ENCODE results near the gene GIMAP2. TPM values are rescaled to one million over a fixed set of nuclear protein-coding genes. Genes with fewer than 3 reads are reported as not detected.

GIMAP2 gene
- total RNA-seq, 1 donor from 2014 or later, result not detected

- H3K4me3 ChIP-seq (ENCODE audit: low read depth, low read length), result no peak overlapping the region
- DNase-seq (ENCODE audit: low read depth), result no peak
- TF ChIP-seq, protein P1, sequence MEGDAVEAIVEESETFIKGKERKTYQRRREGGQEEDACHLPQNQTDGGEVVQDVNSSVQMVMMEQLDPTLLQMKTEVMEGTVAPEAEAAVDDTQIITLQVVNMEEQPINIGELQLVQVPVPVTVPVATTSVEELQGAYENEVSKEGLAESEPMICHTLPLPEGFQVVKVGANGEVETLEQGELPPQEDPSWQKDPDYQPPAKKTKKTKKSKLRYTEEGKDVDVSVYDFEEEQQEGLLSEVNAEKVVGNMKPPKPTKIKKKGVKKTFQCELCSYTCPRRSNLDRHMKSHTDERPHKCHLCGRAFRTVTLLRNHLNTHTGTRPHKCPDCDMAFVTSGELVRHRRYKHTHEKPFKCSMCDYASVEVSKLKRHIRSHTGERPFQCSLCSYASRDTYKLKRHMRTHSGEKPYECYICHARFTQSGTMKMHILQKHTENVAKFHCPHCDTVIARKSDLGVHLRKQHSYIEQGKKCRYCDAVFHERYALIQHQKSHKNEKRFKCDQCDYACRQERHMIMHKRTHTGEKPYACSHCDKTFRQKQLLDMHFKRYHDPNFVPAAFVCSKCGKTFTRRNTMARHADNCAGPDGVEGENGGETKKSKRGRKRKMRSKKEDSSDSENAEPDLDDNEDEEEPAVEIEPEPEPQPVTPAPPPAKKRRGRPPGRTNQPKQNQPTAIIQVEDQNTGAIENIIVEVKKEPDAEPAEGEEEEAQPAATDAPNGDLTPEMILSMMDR (conservative IDR thresholded peaks at IDR 0.05; ENCODE audit: low read depth, low read length), result peak; percentile 12
Measured at GRCh38 chr7:150739033-150739432, 53.5 kb downstream of the GIMAP2 start.

DNA sequence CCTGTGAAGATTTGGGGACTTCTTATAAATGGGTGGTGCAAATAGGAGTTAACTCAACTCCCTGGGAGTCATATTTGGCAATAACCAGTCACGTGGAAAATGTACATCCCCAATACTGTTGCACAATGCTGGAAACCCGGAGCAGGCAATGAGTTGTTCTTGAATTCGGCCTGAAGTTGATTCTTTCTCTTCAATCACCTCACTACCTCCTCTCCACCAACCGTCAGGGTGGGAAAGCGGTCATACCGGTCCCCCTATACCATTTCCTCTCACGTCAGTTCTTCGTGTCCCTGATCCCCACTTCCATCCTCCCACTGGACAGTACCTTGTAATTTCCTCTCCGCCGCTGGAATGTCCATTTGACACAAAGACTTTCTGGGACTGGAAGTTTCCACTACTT lies 54.5 kb downstream of the GIMAP2 start:
- no peak for DNase-seq (ENCODE audit: low read depth)
- H3K4me3 ChIP-seq (ENCODE audit: low read depth, low read length), result no peak overlapping the region

DNA sequence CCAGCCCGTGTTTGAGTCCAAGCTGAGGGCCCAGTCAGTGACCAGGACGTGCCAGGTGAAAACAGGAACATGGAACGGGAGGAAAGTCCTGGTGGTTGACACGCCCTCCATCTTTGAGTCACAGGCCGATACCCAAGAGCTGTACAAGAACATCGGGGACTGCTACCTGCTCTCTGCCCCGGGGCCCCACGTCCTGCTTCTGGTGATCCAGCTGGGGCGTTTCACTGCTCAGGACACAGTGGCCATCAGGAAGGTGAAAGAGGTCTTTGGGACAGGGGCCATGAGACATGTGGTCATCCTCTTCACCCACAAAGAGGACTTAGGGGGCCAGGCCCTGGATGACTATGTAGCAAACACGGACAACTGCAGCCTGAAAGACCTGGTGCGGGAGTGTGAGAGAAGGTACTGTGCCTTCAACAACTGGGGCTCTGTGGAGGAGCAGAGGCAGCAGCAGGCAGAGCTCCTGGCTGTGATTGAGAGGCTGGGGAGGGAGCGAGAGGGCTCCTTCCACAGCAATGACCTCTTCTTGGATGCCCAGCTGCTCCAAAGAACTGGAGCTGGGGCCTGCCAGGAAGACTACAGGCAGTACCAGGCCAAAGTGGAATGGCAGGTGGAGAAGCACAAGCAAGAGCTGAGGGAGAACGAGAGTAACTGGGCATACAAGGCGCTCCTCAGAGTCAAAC lies 56.9 kb downstream of the GIMAP2 start:
- TF ChIP-seq, protein P1 (conservative IDR thresholded peaks at IDR 0.05; ENCODE audit: low read depth, low read length), result no peak
- no peak overlapping the region for H3K4me3 ChIP-seq (ENCODE audit: low read depth, low read length)
- DNase-seq (ENCODE audit: low read depth), result no peak

More for the DNA sequence above, 54.5 kb downstream of the GIMAP2 start:
- TF ChIP-seq, protein P1 (conservative IDR thresholded peaks at IDR 0.05; ENCODE audit: low read depth, low read length), result no peak

Other genes with a start within 250 kb of the GIMAP2 start
- gene GIMAP8, start 235.1 kb upstream of the GIMAP2 start, total RNA-seq, result not detected in 2 replicates
- gene GIMAP7, start 170.8 kb upstream of the GIMAP2 start, total RNA-seq, result not detected in 2 replicates
- not detected in 2 replicates for gene GIMAP4, start 118.3 kb upstream of the GIMAP2 start, total RNA-seq
- not detected in 2 replicates for gene GIMAP6, start 53.3 kb upstream of the GIMAP2 start, total RNA-seq
- not detected in 2 replicates for gene GIMAP1, start 30.9 kb downstream of the GIMAP2 start, total RNA-seq
- not detected in 2 replicates for gene GIMAP5, start 51.7 kb downstream of the GIMAP2 start, total RNA-seq
- 1.7 TPM in 1 of 2 replicates, not detected in the other for gene TMEM176B, start 114.7 kb downstream of the GIMAP2 start, total RNA-seq
- 12.4 TPM in 1 of 2 replicates, not detected in the other for gene TMEM176A, start 115.1 kb downstream of the GIMAP2 start, total RNA-seq
- 2.8 TPM in 1 of 2 replicates, not detected in the other for gene AOC1, start 166.8 kb downstream of the GIMAP2 start, total RNA-seq

Data from epithelial cell of proximal tubule (primary cell).